T-helper 17 cell (primary cell): Measurements from ENCODE around the gene IL13RA1. TPM values are rescaled to one million over a fixed set of nuclear protein-coding genes. Genes with fewer than 3 reads are reported as not detected.

Experiments used
- ATAC-seq: fragments of 150-1000 bp; cut with Tn5 transposase; 2 replicates; pipeline ENCODE4 v1.10.0; 2021; ENCODE audit warnings: mild to moderate bottlenecking, moderate library complexity
- DNase-seq, 3 donors: peaks; one replicate each; pipeline versions ENCODE4 v3.0.0 to v3.0.0-alpha.2; 2020 to 2021
- H3K9me3 ChIP-seq: one replicate; pipeline ENCODE4 v1.7.0; 2013; ENCODE audit warnings: low read length, mild to moderate bottlenecking; ENCODE audit not compliant: control insufficient read depth, poor library complexity, severe bottlenecking
- H3K27ac Mint-ChIP-seq: one replicate; pipeline ENCODE4 v1.8.0; 2022; ENCODE audit warnings: mild to moderate bottlenecking, moderate library complexity, mixed read lengths
- H3K27me3 Mint-ChIP-seq: one replicate; pipeline ENCODE4 v1.8.0; 2022; ENCODE audit warnings: mixed read lengths
- H3K36me3 Mint-ChIP-seq: one replicate; pipeline ENCODE4 v1.8.0; 2022; ENCODE audit warnings: low read depth, mixed read lengths
- H3K4me1 Mint-ChIP-seq: one replicate; pipeline ENCODE4 v1.8.0; 2022; ENCODE audit warnings: mild to moderate bottlenecking, mixed read lengths
- H3K4me3 Mint-ChIP-seq: one replicate; pipeline ENCODE4 v1.8.0; 2022; ENCODE audit warnings: mild to moderate bottlenecking, moderate library complexity, mixed read lengths
- total RNA-seq, 4 donors: library from RNA in 2 of 4; stranded (reverse) in 2 of 4; gene quantifications; one replicate each; pipeline ENCODE4 v1.2.3 and lab custom pipeline; 2022 to 2026

IL13RA1 gene
- total RNA-seq, 2 donors from 2014 or later, result 0.94 to 2.2 TPM

- no peak overlapping the region for H3K4me3 Mint-ChIP-seq
- no peak overlapping the region for H3K27ac Mint-ChIP-seq
- peaks cover 32% of the 10 kb centered on the region for H3K27me3 Mint-ChIP-seq
- no peaks in the 10 kb centered on the region for H3K9me3 ChIP-seq
- peaks cover 19% of the 10 kb centered on the region for H3K4me1 Mint-ChIP-seq
- no peak for DNase-seq
- H3K36me3 Mint-ChIP-seq, result peaks cover 4% of the 10 kb centered on the region
- no peak for ATAC-seq
Observed at GRCh38 chrX:118825227-118825626, 97.8 kb downstream of the IL13RA1 start.

- no peaks in the 10 kb centered on the region for H3K9me3 ChIP-seq
- no peaks in the 10 kb centered on the region for H3K4me1 Mint-ChIP-seq
- DNase-seq (peak; percentile 37 to 41 (median 40)), ATAC-seq (peak; percentile 68)
- H3K27ac Mint-ChIP-seq, result no peak overlapping the region
- H3K36me3 Mint-ChIP-seq, result no peaks in the 10 kb centered on the region
- peak overlapping the region; percentile 66 for H3K4me3 Mint-ChIP-seq
- H3K27me3 Mint-ChIP-seq, result peaks cover 8% of the 10 kb centered on the region
Observed at GRCh38 chrX:118839334-118839958, 112.0 kb downstream of the IL13RA1 start.

Other genes with a start within 250 kb of the IL13RA1 start
- gene DOCK11, start 231.8 kb upstream of the IL13RA1 start, total RNA-seq, result 10 to 100 TPM; 86.3 to 92.6 TPM
- not detected for gene ZCCHC12, start 96.2 kb downstream of the IL13RA1 start, total RNA-seq
- 10 to 100 TPM; 14.2 to 17.0 TPM for gene LONRF3, start 247.0 kb downstream of the IL13RA1 start, total RNA-seq